ENCODE measurements around the gene SLC39A12.

DNA sequence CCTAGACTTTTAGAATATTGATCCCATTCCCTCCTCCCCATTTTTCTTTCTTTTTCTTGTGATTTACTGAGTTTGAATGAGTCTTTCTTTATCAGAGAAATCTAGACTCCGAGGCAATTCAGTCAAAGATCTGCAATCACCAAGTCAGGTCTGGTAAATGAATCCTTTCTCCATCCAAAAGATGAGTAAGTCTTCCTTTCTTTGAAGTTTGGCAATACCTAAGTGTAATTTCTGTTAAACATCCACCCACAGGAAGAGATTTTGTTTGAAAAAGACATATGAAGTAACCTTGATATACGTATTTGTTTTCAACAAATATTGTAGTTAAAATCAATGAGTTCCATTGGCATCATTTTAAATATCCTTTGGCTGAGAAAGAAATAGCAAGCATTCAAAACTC, 58.3 kb downstream of the SLC39A12 start:
- TF ChIP-seq, protein P1, sequence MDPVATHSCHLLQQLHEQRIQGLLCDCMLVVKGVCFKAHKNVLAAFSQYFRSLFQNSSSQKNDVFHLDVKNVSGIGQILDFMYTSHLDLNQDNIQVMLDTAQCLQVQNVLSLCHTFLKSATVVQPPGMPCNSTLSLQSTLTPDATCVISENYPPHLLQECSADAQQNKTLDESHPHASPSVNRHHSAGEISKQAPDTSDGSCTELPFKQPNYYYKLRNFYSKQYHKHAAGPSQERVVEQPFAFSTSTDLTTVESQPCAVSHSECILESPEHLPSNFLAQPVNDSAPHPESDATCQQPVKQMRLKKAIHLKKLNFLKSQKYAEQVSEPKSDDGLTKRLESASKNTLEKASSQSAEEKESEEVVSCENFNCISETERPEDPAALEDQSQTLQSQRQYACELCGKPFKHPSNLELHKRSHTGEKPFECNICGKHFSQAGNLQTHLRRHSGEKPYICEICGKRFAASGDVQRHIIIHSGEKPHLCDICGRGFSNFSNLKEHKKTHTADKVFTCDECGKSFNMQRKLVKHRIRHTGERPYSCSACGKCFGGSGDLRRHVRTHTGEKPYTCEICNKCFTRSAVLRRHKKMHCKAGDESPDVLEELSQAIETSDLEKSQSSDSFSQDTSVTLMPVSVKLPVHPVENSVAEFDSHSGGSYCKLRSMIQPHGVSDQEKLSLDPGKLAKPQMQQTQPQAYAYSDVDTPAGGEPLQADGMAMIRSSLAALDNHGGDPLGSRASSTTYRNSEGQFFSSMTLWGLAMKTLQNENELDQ (CRISPR knock-in tag; IDR thresholded peaks at IDR 0.05; ENCODE audit: borderline replicate concordance), result no peak
- TF ChIP-seq, protein P2, sequence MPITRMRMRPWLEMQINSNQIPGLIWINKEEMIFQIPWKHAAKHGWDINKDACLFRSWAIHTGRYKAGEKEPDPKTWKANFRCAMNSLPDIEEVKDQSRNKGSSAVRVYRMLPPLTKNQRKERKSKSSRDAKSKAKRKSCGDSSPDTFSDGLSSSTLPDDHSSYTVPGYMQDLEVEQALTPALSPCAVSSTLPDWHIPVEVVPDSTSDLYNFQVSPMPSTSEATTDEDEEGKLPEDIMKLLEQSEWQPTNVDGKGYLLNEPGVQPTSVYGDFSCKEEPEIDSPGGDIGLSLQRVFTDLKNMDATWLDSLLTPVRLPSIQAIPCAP (CRISPR knock-in tag; IDR thresholded peaks at IDR 0.05; ENCODE audit: low read depth), result no peak
- TF ChIP-seq DNMT3B (CRISPR knock-in tag; conservative IDR thresholded peaks at IDR 0.05) (no peak), RFX1 (IDR thresholded peaks at IDR 0.05) (no peak)
- TF ChIP-seq, protein P3, sequence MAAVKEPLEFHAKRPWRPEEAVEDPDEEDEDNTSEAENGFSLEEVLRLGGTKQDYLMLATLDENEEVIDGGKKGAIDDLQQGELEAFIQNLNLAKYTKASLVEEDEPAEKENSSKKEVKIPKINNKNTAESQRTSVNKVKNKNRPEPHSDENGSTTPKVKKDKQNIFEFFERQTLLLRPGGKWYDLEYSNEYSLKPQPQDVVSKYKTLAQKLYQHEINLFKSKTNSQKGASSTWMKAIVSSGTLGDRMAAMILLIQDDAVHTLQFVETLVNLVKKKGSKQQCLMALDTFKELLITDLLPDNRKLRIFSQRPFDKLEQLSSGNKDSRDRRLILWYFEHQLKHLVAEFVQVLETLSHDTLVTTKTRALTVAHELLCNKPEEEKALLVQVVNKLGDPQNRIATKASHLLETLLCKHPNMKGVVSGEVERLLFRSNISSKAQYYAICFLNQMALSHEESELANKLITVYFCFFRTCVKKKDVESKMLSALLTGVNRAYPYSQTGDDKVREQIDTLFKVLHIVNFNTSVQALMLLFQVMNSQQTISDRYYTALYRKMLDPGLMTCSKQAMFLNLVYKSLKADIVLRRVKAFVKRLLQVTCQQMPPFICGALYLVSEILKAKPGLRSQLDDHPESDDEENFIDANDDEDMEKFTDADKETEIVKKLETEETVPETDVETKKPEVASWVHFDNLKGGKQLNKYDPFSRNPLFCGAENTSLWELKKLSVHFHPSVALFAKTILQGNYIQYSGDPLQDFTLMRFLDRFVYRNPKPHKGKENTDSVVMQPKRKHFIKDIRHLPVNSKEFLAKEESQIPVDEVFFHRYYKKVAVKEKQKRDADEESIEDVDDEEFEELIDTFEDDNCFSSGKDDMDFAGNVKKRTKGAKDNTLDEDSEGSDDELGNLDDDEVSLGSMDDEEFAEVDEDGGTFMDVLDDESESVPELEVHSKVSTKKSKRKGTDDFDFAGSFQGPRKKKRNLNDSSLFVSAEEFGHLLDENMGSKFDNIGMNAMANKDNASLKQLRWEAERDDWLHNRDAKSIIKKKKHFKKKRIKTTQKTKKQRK (IDR thresholded peaks at IDR 0.05; ENCODE audit: low read length), result no peak
- TF ChIP-seq, protein P4, sequence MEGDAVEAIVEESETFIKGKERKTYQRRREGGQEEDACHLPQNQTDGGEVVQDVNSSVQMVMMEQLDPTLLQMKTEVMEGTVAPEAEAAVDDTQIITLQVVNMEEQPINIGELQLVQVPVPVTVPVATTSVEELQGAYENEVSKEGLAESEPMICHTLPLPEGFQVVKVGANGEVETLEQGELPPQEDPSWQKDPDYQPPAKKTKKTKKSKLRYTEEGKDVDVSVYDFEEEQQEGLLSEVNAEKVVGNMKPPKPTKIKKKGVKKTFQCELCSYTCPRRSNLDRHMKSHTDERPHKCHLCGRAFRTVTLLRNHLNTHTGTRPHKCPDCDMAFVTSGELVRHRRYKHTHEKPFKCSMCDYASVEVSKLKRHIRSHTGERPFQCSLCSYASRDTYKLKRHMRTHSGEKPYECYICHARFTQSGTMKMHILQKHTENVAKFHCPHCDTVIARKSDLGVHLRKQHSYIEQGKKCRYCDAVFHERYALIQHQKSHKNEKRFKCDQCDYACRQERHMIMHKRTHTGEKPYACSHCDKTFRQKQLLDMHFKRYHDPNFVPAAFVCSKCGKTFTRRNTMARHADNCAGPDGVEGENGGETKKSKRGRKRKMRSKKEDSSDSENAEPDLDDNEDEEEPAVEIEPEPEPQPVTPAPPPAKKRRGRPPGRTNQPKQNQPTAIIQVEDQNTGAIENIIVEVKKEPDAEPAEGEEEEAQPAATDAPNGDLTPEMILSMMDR (CRISPR knock-in tag; IDR thresholded peaks at IDR 0.05), result no peak

Measured in HepG2 (cell line).